ENCODE results near the gene TTLL1.

Gene TTLL1

DNA sequence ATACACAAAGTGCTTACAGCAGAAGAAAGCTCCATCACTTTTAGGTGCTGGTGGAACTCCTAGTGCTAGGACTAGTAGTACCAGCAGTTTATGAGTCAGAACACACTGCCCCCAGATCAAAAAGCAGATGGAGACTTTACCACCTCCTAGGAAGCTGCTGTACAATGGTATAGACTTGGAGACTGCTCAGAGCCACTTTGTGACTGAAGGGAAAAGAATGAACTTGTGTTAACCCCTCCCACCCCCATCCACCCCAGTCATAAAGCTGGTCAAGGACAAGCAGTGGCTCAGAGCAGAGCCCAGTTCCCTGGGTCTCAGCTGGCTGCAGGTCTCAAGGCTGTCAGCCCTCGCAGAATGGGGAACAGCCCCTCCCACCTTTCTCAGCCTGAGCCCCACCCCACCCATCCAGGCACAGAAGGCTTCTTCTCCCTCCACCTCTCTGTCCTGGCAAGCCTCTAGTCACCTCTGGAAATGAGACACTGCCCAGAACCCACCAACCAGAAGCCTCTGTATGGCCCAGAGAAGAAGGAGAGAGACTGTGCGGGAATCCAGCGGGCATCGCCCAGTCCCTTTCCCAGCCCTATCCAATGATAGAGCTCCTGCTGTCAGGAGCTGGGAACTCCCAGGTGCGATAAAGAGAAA is 98.1 kb downstream of the TTLL1 start:
- no peak for DNase-seq

DNA sequence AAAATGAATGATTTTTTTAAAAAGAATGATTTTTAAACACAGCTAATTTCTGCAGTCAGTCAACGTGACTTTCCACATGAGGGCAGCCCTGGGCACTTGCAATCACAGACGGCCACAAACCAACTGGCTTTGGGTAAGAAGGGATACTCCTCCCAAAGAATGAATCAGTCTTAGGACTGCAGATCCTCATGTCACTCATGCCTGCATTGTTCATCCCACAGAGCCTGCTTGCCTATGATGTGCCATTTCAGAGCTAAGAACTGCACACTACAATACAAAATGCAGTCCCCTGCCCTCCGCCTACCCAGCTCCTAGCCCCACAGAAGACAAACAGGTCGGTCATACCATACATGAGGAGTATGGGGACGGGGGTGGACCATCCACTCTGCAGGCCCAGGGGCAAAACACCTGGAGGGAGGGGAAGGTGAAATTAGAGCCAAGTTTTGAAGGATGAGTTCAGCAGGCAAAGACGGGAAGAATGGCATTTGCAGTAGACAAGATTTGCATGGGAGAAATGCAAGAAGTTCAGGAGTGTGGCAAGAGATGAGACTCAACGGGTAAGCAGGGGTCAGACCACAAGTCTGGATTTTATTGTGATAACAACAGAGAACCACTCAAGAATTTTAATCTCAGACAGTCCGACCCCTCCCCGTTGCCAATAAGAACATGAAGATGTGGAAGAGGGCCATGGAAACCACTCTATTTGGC is 98.9 kb downstream of the TTLL1 start:
- no peak for DNase-seq

Data from stimulated activated CD4-positive, alpha-beta T cell treated with anti-CD3 and anti-CD28 coated beads, Interleukin-2, amount 100 ng/mL, for 48 hours (primary cell).